Epithelial cell of umbilical artery (primary cell): ENCODE measurements around the gene OTUD3. TPM values are rescaled to one million over a fixed set of nuclear protein-coding genes. Genes with fewer than 3 reads are reported as not detected.

Experiments
- total RNA-seq: library from RNA; depleted of rRNA; stranded (reverse); fragments of >200 nt; gene quantifications from 2 replicates; pipeline ENCODE4 v1.2.3, GENCODE V29; 2014

OTUD3 gene, protein sequence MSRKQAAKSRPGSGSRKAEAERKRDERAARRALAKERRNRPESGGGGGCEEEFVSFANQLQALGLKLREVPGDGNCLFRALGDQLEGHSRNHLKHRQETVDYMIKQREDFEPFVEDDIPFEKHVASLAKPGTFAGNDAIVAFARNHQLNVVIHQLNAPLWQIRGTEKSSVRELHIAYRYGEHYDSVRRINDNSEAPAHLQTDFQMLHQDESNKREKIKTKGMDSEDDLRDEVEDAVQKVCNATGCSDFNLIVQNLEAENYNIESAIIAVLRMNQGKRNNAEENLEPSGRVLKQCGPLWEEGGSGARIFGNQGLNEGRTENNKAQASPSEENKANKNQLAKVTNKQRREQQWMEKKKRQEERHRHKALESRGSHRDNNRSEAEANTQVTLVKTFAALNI
- total RNA-seq = 4.9 and 8.1 TPM in 2 replicates

DNA sequence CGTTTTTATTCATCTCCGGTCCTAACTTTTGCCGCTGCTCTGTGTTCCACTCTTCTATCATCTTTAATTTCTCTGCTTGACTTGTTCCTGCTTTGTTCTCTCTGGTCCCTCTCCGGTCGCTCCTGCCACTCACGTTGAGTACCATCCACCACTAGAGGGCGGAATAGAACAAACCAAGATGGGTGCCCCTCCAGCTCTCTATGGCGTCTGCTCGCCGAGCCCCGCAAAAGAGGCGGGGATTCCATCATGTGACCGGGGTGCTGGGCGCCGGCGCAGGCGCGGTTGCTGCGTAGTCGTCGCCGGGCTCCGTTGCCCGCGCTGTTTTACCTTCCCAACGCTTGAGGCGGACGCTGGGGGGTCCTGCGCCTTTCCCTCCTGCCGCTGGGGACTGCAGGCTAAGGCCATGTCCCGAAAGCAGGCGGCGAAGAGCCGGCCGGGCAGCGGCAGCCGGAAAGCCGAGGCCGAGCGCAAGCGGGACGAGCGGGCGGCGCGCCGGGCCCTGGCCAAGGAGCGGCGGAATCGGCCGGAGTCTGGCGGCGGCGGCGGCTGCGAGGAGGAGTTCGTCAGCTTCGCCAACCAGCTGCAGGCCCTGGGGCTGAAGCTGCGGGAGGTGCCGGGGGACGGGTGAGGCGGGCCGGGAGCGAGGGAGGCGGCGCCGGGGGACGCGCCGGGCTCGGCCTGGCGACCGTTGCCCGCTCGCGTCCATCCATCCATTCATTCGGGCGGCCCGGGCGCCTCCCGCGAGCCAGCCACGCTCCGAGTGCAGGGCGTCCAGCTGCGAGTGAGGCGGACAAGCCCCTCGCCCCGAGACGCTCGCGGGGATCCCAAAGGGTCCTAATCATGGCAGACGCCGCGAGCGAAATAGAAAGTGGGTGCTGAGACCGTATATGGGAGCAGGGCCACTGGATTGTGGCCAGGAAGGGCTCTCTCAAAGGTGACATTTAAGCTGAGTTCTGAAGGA, at the start of gene OTUD3:
TSS of gene OTUD3 (plus strand) at position 285 of the 961 bp plus-strand sequence. CDS start at position 404, 119 bp downstream.

DNA sequence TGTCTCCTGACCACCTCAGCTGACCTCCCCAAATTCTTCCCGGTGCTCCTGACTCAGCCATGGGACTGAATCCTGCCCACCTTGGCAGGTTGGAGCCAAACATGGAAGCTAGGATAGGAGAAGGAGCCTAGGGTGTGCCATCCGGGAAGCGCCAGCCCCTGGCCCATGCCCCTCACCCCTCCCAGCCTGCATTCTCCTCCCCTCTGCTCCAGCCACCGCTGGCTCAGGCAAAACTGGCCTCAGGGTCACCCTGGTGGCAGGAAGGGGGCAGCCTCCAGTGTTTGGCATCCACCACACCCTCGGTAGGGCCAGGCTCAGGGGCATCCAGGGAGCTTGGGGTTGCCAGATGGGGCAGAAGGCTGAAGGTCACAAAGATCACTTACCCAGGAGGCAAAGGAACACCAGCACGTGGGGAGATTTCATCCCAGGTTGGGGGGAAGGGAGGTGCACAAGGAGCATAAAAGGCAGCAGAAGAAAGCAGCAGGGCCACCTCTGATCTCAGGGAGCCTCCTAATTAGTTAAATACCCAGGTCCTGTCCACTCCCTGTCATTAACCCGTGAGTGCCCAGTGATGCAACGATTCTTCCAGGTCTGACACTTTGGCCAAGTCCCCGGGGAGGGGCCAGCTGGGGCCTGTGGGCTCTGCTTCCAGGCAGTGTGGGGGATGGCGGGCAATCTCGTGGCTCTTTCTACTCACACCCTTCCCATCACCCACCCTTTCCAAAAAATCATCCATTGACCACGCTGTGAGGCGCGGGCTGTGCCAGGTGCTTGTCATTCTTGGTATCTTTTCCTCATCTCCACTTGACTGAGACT, 41.1 kb downstream of the OTUD3 start, which contains the start of gene PLA2G2E:
TSS of gene PLA2G2E (minus strand) at position 481 of the 816 bp plus-strand sequence. CDS start at position 423, 58 bp downstream.

Other genes starting within 250 kb of the OTUD3 start
- 21.3 and 34.1 TPM in 2 replicates for gene NBL1, start 238.1 kb upstream of the OTUD3 start, total RNA-seq
- not detected in 2 replicates for gene HTR6, start 217.5 kb upstream of the OTUD3 start, total RNA-seq
- 5.5 and 8.4 TPM in 2 replicates for gene TMCO4, start 82.5 kb upstream of the OTUD3 start, total RNA-seq
- not detected in 2 replicates for gene RNF186, start 67.1 kb upstream of the OTUD3 start, total RNA-seq
- gene PLA2G2E, start 41.2 kb downstream of the OTUD3 start, total RNA-seq = not detected in 2 replicates
- gene PLA2G2A, start 97.2 kb downstream of the OTUD3 start, total RNA-seq = not detected in 2 replicates
- gene PLA2G5, start 187.8 kb downstream of the OTUD3 start, total RNA-seq = 0.32 and 0.46 TPM in 2 replicates
- not detected in 2 replicates for gene PLA2G2D, start 237.1 kb downstream of the OTUD3 start, total RNA-seq